Osteoblast (primary cell): ENCODE data around the gene DPP6. TPM values are rescaled to one million over a fixed set of nuclear protein-coding genes. Genes with fewer than 3 reads are reported as not detected.

Experiments
- DNase-seq: peaks from one replicate; pipeline ENCODE4 v3.0.0; 2011; ENCODE audit warnings: low spot score, mixed read lengths; ENCODE audit not compliant: insufficient read length; ENCODE audit errors: missing footprints
- H2AFZ ChIP-seq: 2 replicates; pipeline ENCODE4 v1.6.0; 2011; ENCODE audit warnings: mild to moderate bottlenecking, low read length
- H3K27ac ChIP-seq: 2 replicates; pipeline ENCODE4 v1.5.1; 2011; ENCODE audit warnings: mild to moderate bottlenecking, low read depth, low read length, moderate library complexity
- H3K27me3 ChIP-seq: 2 replicates; pipeline ENCODE4 v1.6.0; 2012; ENCODE audit warnings: mild to moderate bottlenecking, control low read depth, inconsistent platforms, low read length, moderate library complexity; ENCODE audit not compliant: insufficient read depth
- H3K36me3 ChIP-seq: 2 replicates; pipeline ENCODE4 v1.5.1; 2011; ENCODE audit warnings: mild to moderate bottlenecking, low read length, control low read depth, moderate library complexity; ENCODE audit not compliant: insufficient read depth
- H3K4me1 ChIP-seq: 2 replicates; pipeline ENCODE4 v1.5.1; 2011; ENCODE audit warnings: mild to moderate bottlenecking, low read length, control low read depth, moderate library complexity; ENCODE audit not compliant: insufficient read depth
- H3K4me2 ChIP-seq: 2 replicates; pipeline ENCODE4 v1.6.0; 2011; ENCODE audit warnings: mild to moderate bottlenecking, low read length; ENCODE audit not compliant: insufficient read depth
- H3K4me3 ChIP-seq: fragments of 200-600 bp; sonication (generic); 3 replicates; pipeline ENCODE4 v1.5.1; 2012; ENCODE audit warnings: mild to moderate bottlenecking, low read length, inconsistent platforms; ENCODE audit not compliant: insufficient read depth
- H3K79me2 ChIP-seq: 2 replicates; pipeline ENCODE4 v1.6.0; 2012; ENCODE audit warnings: mild to moderate bottlenecking, low read length, control low read depth, inconsistent platforms; ENCODE audit not compliant: insufficient read depth
- H3K9me3 ChIP-seq: 2 replicates; pipeline ENCODE4 v1.5.1; 2011; ENCODE audit warnings: low read depth, low read length, control low read depth
- H4K20me1 ChIP-seq: 2 replicates; pipeline ENCODE4 v1.6.0; 2012; ENCODE audit warnings: mild to moderate bottlenecking, low read length, control low read depth; ENCODE audit not compliant: insufficient read depth
- CTCF ChIP-seq: IDR thresholded peaks from 2 replicates; pipeline ENCODE4 v1.5.1; 2011; ENCODE audit warnings: mild to moderate bottlenecking, low read depth, low read length, moderate library complexity; ENCODE audit errors: extremely low read depth
- total RNA-seq: library from RNA; depleted of rRNA; stranded (reverse); fragments of >200 nt; gene quantifications from 2 replicates; pipeline ENCODE4 v1.2.3, GENCODE V29; 2012

Gene DPP6
- total RNA-seq, 1 donor = not detected

GRCh38 chr7:154844499-154844898, 792.3 kb downstream of the DPP6 start:
- TF ChIP-seq CTCF = no peak
- no peak overlapping the region for H3K27ac ChIP-seq
- no peaks in the 10 kb centered on the region for H3K79me2 ChIP-seq
- no peaks in the 10 kb centered on the region for H4K20me1 ChIP-seq
- no peak overlapping the region for H2AFZ ChIP-seq
- H3K4me3 ChIP-seq = no peak overlapping the region
- no peaks in the 10 kb centered on the region for H3K36me3 ChIP-seq
- no peak overlapping the region for H3K4me2 ChIP-seq
- no peak for DNase-seq
- no peaks in the 10 kb centered on the region for H3K9me3 ChIP-seq
- no peaks in the 10 kb centered on the region for H3K27me3 ChIP-seq
- no peaks in the 10 kb centered on the region for H3K4me1 ChIP-seq

GRCh38 chr7:154844955-154845354, 792.8 kb downstream of the DPP6 start:
- TF ChIP-seq CTCF = no peak
- H3K27me3 ChIP-seq = no peaks in the 10 kb centered on the region
- no peak for DNase-seq
- no peaks in the 10 kb centered on the region for H3K36me3 ChIP-seq
- H4K20me1 ChIP-seq = no peaks in the 10 kb centered on the region
- no peaks in the 10 kb centered on the region for H3K9me3 ChIP-seq
- no peak overlapping the region for H3K4me3 ChIP-seq
- no peak overlapping the region for H3K27ac ChIP-seq
- H3K4me2 ChIP-seq = no peak overlapping the region
- no peaks in the 10 kb centered on the region for H3K79me2 ChIP-seq
- H2AFZ ChIP-seq = no peak overlapping the region
- H3K4me1 ChIP-seq = no peaks in the 10 kb centered on the region

GRCh38 chr7:154848464-154848863, 796.3 kb downstream of the DPP6 start:
- no peak for DNase-seq
- Histone ChIP-seq H3K36me3 (no peaks in the 10 kb centered on the region), H3K4me1 (no peaks in the 10 kb centered on the region), H4K20me1 (no peaks in the 10 kb centered on the region), H3K27me3 (no peaks in the 10 kb centered on the region), H3K4me2 (no peak overlapping the region), H3K79me2 (no peaks in the 10 kb centered on the region), H2AFZ (no peak overlapping the region), H3K9me3 (no peaks in the 10 kb centered on the region), H3K4me3 (no peak overlapping the region), H3K27ac (no peak overlapping the region)
- no peak for TF ChIP-seq CTCF

GRCh38 chr7:154852205-154852604, 800.0 kb downstream of the DPP6 start:
- Histone ChIP-seq H3K27ac (no peak overlapping the region), H3K4me1 (no peaks in the 10 kb centered on the region), H3K27me3 (no peaks in the 10 kb centered on the region), H3K79me2 (no peaks in the 10 kb centered on the region), H4K20me1 (no peaks in the 10 kb centered on the region), H3K4me3 (no peak overlapping the region), H3K36me3 (no peaks in the 10 kb centered on the region), H3K4me2 (no peak overlapping the region), H3K9me3 (no peaks in the 10 kb centered on the region), H2AFZ (no peak overlapping the region)
- no peak for DNase-seq
- no peak for TF ChIP-seq CTCF
